Endothelial cell (in vitro differentiated cells): ENCODE measurements around the gene CDH23. TPM values are rescaled to one million over a fixed set of nuclear protein-coding genes. Genes with fewer than 3 reads are reported as not detected.
A peak's percentile ranks its signal among the peaks of the same experiment; 100 is the strongest.

Source experiments
- DNase-seq: peaks from one replicate; pipeline ENCODE4 v3.0.0; 2021; ENCODE audit warnings: low spot score
- H3K27ac Mint-ChIP-seq: one replicate; pipeline ENCODE4 v1.8.0; 2021; ENCODE audit warnings: mixed read lengths, inconsistent platforms; ENCODE audit not compliant: unreplicated experiment
- H3K27me3 Mint-ChIP-seq: one replicate; pipeline ENCODE4 v1.8.0; 2021; ENCODE audit warnings: mild to moderate bottlenecking, moderate library complexity, mixed read lengths, inconsistent platforms; ENCODE audit not compliant: unreplicated experiment
- H3K36me3 Mint-ChIP-seq: one replicate; pipeline ENCODE4 v1.8.0; 2021; ENCODE audit warnings: mild to moderate bottlenecking, low read depth, mixed read lengths, inconsistent platforms; ENCODE audit not compliant: unreplicated experiment
- H3K4me1 Mint-ChIP-seq: one replicate; pipeline ENCODE4 v1.8.0; 2021; ENCODE audit warnings: mild to moderate bottlenecking, mixed read lengths, inconsistent platforms; ENCODE audit not compliant: unreplicated experiment
- H3K4me3 Mint-ChIP-seq: one replicate; pipeline ENCODE4 v1.8.0; 2021; ENCODE audit warnings: mild to moderate bottlenecking, mixed read lengths, inconsistent platforms; ENCODE audit not compliant: unreplicated experiment
- H3K9me3 Mint-ChIP-seq: one replicate; pipeline ENCODE4 v1.8.0; 2021; ENCODE audit warnings: mixed read lengths, inconsistent platforms; ENCODE audit not compliant: unreplicated experiment
- CTCF ChIP-seq: fragments of 200-600 bp; sonication (generic); IDR thresholded peaks from one replicate; pipeline ENCODE4 v1.5.0; 2021; ENCODE audit warnings: antibody characterized with exemption; ENCODE audit not compliant: unreplicated experiment
- total RNA-seq: library from RNA; stranded (reverse); fragmentation: NEBNext Ultra II Directional; extraction: Animal tissue kit (Norgen Biotek cat#: 25700); gene quantifications from one replicate; pipeline ENCODE4 v1.2.1, GENCODE V29; 2021; ENCODE audit not compliant: unreplicated experiment

CDH23 gene
- total RNA-seq, 1 donor from 2014 or later, result 0.54 TPM

GRCh38 chr10:71837098-71837827 lies 440.5 kb downstream of the CDH23 start:
- H3K27ac Mint-ChIP-seq, result peak overlapping the region; percentile 78
- peaks cover 31% of the 10 kb centered on the region for H3K4me1 Mint-ChIP-seq

GRCh38 chr10:71838264-71839211 lies 441.8 kb downstream of the CDH23 start:
- no peak for DNase-seq
- peak overlapping the region; percentile 82 for H3K27ac Mint-ChIP-seq
- H3K4me1 Mint-ChIP-seq, result peaks cover 31% of the 10 kb centered on the region
- TF ChIP-seq CTCF, result no peak
- H3K4me3 Mint-ChIP-seq, result peak overlapping the region; percentile 31
- H3K36me3 Mint-ChIP-seq, result peaks cover 20% of the 10 kb centered on the region
- peaks cover 1% of the 10 kb centered on the region for H3K27me3 Mint-ChIP-seq
- no peaks in the 10 kb centered on the region for H3K9me3 Mint-ChIP-seq

More at GRCh38 chr10:71837098-71837827, 440.5 kb downstream of the CDH23 start:
- DNase-seq, result peak; percentile 32
- Mint-ChIP-seq H3K36me3 (peaks cover 22% of the 10 kb centered on the region), H3K9me3 (no peaks in the 10 kb centered on the region), H3K4me3 (no peak overlapping the region), H3K27me3 (peaks cover 1% of the 10 kb centered on the region)
- TF ChIP-seq CTCF, result peak; percentile 29

GRCh38 chr10:71840177-71840957 lies 443.6 kb downstream of the CDH23 start:
- Mint-ChIP-seq H3K4me3 (no peak overlapping the region), H3K27ac (peak overlapping the region; percentile 82), H3K36me3 (peaks cover 18% of the 10 kb centered on the region), H3K4me1 (peaks cover 31% of the 10 kb centered on the region), H3K27me3 (peaks cover 1% of the 10 kb centered on the region), H3K9me3 (no peaks in the 10 kb centered on the region)
- TF ChIP-seq CTCF, result no peak
- peak; percentile 77 for DNase-seq

- H3K9me3 Mint-ChIP-seq, result no peaks in the 10 kb centered on the region
- H3K4me3 Mint-ChIP-seq, result no peak overlapping the region
- peaks cover 29% of the 10 kb centered on the region for H3K4me1 Mint-ChIP-seq
- DNase-seq, result no peak
- H3K27me3 Mint-ChIP-seq, result peaks cover 1% of the 10 kb centered on the region
- no peak for TF ChIP-seq CTCF
- H3K36me3 Mint-ChIP-seq, result peaks cover 15% of the 10 kb centered on the region
- H3K27ac Mint-ChIP-seq, result no peak overlapping the region
Observed at GRCh38 chr10:71840958-71841335, 444.2 kb downstream of the CDH23 start.
